Effector memory CD4-positive, alpha-beta T cell (primary cell): ENCODE measurements around the gene SENP6.
A peak's percentile ranks its signal among the peaks of the same experiment; 100 is the strongest.

ENCODE experiments used
- DNase-seq, 3 donors: peaks; one replicate each; pipeline ENCODE4 v3.0.0-alpha.2; 2020
- H3K27ac ChIP-seq: 2 replicates; pipeline ENCODE4 v1.7.0; 2013; ENCODE audit warnings: mild to moderate bottlenecking, low read length, moderate library complexity; ENCODE audit not compliant: insufficient read depth, poor library complexity, severe bottlenecking
- H3K27me3 ChIP-seq: replicated peaks from 2 replicates; pipeline ENCODE4 v1.7.0; 2013; ENCODE audit warnings: mild to moderate bottlenecking, low read length; ENCODE audit not compliant: insufficient read depth, control insufficient read depth, poor library complexity, severe bottlenecking
- H3K36me3 ChIP-seq: 2 replicates; pipeline ENCODE4 v1.7.0; 2013; ENCODE audit warnings: mild to moderate bottlenecking, low read length, moderate library complexity; ENCODE audit not compliant: control insufficient read depth, insufficient read depth
- H3K4me1 ChIP-seq: 2 replicates; pipeline ENCODE4 v1.7.0; 2013; ENCODE audit warnings: low read length, mild to moderate bottlenecking; ENCODE audit not compliant: control insufficient read depth, insufficient read depth, poor library complexity, severe bottlenecking
- H3K4me3 ChIP-seq: 2 replicates; pipeline ENCODE4 v1.7.0; 2013; ENCODE audit warnings: low read length, low read depth, mild to moderate bottlenecking; ENCODE audit not compliant: insufficient read depth, poor library complexity, severe bottlenecking
- H3K9me3 ChIP-seq: 2 replicates; pipeline ENCODE4 v1.7.0; 2013; ENCODE audit warnings: mild to moderate bottlenecking, low read length, moderate library complexity; ENCODE audit not compliant: control insufficient read depth

Gene SENP6

DNA sequence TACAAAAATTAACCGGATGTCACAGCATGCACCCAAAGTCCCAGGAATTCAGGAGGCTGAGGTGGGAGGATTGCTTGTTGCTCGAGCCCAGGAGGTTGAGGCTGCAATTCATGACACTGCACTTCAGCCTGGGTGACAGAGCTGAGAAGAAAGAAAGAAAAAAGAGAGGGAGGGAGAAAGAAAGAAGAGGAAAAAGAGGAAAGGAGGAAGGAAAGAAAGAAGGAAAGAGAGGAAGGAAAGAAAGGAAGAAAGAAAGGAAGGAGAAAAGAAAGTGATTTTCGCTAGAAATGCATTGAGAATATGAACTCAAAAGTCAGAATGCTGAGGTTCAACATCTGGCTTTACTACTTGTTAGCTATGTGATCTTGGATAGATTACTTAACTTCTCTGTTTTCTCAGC, 6.6 kb downstream of the SENP6 start:
- H3K4me1 ChIP-seq = peaks cover 56% of the 10 kb centered on the region
- no peaks in the 10 kb centered on the region for H3K27me3 ChIP-seq
- no peak overlapping the region for H3K27ac ChIP-seq
- no peak for DNase-seq
- H3K4me3 ChIP-seq = no peak overlapping the region
- H3K36me3 ChIP-seq = no peaks in the 10 kb centered on the region
- no peaks in the 10 kb centered on the region for H3K9me3 ChIP-seq

DNA sequence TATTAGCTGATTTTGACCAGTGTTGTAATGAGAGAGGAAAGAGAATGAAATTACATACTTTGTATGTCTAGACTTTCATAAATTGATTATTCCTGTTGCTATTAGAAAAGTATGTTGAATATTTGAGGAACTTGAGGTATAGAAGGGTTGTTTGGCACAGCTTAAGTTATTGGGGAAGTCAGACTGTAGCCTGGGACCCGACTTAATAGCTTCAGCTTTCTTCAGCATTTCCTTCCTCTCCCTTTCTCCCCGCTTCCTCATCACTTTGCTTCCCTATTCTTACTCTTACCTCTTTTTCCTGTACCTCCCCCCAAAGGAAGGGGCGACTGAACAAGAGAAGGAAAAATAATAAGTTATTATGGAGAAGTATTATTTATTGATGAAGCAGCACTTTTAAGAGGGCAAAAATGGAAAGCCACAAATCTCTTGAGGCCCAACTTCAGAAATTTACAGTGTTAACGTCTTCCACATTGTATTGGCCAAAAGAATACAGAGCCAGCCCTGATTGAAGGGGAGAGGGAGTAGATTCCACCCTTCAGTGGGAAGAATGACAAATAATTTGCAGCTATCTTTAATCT, 7.4 kb downstream of the SENP6 start:
- Histone ChIP-seq H3K27me3 (no peaks in the 10 kb centered on the region), H3K36me3 (no peaks in the 10 kb centered on the region), H3K4me3 (no peak overlapping the region), H3K4me1 (peaks cover 50% of the 10 kb centered on the region), H3K27ac (no peak overlapping the region), H3K9me3 (no peaks in the 10 kb centered on the region)
- DNase-seq = no peak

DNA sequence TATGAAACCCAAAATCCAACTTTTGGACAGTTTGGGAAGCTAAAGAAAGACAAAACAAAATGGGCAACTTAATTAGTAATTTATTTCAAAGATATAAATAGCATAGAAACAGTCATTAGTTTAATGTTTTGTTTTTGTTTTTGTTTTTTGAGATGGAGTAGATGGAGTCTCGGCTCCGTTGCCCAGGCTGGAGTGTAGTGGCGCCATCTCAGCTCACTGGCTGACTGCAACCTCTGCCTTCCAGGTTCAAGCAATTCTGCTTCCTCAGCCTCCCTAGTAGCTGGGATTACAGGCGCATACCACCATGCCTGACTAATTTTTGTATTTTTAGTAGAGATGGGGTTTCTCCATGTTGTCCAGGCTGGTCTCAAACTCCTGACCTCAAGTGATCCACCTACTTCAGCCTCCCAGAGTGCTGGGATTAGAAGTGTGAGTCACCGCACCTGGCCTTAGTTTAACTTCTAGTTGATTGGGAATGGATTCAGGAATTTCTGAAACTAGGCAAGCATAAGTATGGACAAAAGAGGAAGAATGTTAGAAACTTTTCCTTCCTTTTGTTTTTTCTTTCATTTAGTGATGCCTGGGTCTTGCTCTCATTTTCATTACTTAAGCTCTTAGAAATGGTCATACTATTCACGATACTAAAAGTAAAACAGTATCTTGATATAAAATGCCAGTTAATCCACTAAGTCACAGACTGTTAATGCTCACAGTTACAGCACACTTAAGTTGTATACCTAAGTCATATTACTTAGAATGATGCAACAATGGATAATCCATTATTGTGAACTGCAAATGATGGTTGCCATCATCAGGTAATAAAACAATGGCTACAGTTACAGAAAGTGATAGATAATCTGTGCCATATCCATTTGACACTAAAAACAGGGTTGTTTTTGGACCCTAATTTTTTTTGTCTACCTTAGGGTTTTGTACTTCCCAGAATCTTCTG, 8.2 kb downstream of the SENP6 start:
- peaks cover 43% of the 10 kb centered on the region for H3K4me1 ChIP-seq
- no peak for DNase-seq
- H3K27me3 ChIP-seq = no peaks in the 10 kb centered on the region
- no peak overlapping the region for H3K4me3 ChIP-seq
- no peaks in the 10 kb centered on the region for H3K9me3 ChIP-seq
- no peak overlapping the region for H3K27ac ChIP-seq
- no peaks in the 10 kb centered on the region for H3K36me3 ChIP-seq

DNA sequence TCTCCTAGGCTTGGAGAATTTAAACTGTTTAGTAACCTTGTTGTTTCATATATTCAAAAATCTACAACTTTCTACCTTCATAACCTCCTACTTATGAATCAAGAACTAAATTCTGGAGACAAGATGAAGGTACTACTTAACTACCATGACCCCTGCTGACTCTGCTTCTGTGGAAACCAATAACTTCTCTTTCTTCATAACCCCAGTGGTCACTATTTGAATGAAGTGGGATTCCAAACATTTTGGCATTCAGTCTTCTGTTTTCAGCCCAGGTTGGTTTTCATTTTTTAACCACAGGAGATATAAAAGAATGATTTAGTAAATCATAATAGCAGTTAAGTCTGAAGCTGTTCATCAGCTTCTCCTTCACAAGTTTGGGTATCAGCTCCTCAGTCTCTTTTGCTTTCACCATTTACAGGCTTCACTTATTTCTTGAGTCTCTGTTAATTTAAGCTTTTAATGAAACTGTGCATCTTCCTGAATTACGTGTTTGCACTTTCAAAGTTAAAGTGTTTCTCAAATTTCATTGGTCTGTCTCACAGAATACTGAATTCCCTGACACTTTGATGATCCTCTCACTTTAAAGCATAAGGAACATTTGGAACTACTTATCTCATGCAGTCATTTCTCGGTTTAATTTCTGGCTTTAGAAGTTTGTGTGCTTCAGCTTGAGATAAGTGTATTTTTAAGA, 9.5 kb downstream of the SENP6 start:
- DNase-seq = no peak
- no peaks in the 10 kb centered on the region for H3K36me3 ChIP-seq
- H3K27me3 ChIP-seq = no peaks in the 10 kb centered on the region
- H3K4me3 ChIP-seq = no peak overlapping the region
- H3K27ac ChIP-seq = no peak overlapping the region
- peaks cover 44% of the 10 kb centered on the region for H3K4me1 ChIP-seq
- no peaks in the 10 kb centered on the region for H3K9me3 ChIP-seq

DNA sequence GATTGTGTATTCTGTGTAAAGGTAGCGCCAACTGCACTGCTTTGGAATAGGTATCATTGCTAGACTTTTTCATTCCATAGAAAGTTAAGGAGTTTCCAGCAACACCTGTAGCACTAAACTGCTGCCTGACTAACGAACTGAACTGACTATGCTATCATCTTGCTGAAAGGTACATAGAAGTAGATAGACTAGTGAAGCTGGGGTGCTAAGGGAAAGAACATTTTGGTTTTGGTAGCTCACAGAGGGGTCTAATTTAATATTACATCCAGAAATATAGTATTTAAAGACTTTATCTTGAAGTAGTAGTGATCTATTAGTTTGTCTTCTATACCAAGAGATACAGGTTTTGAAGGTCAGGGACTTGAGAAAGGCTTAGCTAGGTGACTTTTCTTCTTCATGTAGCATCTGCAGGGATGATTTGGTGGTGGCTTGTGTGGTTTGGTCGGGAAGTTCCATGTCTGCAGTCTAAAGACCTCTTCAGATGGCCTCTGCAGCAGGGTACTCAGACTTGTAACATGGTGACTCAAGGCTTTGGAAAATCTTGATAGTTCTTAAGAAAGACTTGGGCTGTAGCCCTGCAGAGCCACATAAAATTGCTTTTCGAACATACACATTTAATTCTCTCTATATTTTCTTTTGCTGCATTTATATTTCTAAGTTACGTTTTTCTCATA, 10.2 kb downstream of the SENP6 start:
- Histone ChIP-seq H3K27ac (no peak overlapping the region), H3K36me3 (no peaks in the 10 kb centered on the region), H3K4me3 (no peak overlapping the region), H3K9me3 (no peaks in the 10 kb centered on the region), H3K27me3 (no peaks in the 10 kb centered on the region), H3K4me1 (peaks cover 42% of the 10 kb centered on the region)
- DNase-seq = no peak

DNA sequence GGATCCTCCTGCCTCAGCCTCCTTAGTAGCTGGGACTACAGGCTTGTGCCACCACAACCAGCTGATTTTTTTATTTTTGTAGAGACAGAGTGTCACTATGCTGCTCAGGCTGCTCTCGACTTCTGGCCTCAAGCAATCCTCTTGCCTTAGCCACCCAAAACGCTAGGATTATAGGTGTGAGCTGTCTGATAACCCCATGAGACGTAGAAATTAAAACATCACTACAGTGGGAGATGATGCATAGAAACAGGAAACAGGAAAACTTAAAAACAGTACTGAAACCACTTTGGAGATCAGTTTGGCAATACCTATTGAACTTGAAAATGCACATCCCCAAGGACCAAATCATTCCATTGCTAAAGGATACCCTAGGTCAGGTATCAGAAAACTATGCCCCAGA, 10.8 kb downstream of the SENP6 start:
- Histone ChIP-seq H3K27ac (no peak overlapping the region), H3K27me3 (no peaks in the 10 kb centered on the region), H3K36me3 (no peaks in the 10 kb centered on the region), H3K4me3 (no peak overlapping the region), H3K9me3 (no peaks in the 10 kb centered on the region), H3K4me1 (peaks cover 40% of the 10 kb centered on the region)
- DNase-seq = no peak

DNA sequence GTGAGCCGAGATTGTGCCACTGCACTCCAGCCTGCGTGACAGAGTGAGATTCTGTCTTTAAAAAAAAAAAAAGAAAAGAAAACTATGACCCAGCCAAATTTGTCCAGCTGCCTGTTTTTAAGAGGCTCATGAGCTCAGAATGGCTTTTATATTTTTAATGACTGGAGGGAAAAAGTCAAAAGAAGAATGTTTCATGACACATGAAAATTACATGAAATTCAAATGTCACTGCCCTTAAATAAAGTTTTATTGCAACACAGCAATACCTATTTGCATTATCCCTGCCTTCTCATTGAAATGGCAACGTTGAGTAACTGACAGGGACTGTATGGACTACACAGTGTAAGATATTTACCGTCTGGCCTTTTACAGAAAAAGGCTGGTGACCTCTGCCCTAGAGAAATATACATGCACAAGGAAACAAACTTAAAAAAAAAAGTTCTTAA, 11.4 kb downstream of the SENP6 start:
- Histone ChIP-seq H3K27ac (peak overlapping the region; percentile 22), H3K4me3 (peak overlapping the region; percentile 4), H3K27me3 (no peaks in the 10 kb centered on the region), H3K4me1 (peaks cover 40% of the 10 kb centered on the region), H3K9me3 (no peaks in the 10 kb centered on the region), H3K36me3 (no peaks in the 10 kb centered on the region)
- DNase-seq = no peak

DNA sequence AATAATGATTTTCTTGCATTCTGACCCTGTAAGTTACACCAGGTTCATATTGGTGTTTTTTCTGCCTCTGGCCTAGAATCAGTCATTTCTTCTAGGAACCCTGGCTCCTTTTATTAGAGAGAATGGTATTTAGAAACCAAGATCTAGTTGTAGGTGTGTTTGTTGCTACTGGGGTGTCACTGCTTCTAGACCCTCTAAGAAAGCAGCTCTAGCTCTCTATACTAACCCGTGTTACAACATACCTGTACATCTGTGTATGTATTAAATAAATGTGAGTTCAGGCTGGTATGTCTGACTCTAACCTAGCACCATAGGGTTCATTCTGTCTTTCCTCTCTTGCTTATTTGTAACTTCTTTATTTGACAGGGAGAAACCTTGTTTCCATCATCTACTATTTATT, 16.8 kb downstream of the SENP6 start:
- Histone ChIP-seq H3K4me3 (no peak overlapping the region), H3K27me3 (no peaks in the 10 kb centered on the region), H3K9me3 (no peaks in the 10 kb centered on the region), H3K27ac (no peak overlapping the region), H3K36me3 (peaks cover under 1% of the 10 kb centered on the region), H3K4me1 (peaks cover 13% of the 10 kb centered on the region)
- no peak for DNase-seq

DNA sequence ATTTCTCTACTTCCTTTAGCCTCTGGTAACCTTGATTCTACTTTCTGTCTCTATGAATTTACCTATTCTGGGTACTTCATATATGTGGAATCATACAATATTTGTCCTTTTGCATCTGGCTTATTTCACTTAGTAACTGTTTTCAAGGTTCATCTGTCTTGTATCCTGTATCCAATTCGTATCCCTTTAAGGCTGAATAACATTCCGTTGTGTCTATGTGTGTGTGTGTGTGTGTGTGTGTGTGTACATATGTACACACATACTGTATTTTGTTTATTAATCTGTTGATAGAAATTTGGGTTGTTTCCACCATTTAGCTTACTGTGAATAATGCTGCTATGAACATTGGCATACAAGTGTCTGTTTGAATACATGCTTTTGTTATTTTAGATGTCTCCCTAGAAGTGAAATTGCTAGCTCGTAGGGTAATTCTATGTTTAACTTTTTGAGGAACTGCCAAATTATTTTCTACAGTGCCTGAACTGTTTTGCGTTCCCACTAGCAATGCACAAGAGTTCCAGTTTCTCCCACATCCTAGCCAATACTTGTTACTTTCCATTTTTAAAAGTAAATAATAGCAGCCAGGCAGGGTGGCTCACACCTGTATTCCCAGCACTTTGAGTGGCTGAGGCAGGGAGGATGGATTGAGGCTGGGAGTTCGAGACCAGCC, 17.7 kb downstream of the SENP6 start:
- Histone ChIP-seq H3K4me3 (no peak overlapping the region), H3K27me3 (no peaks in the 10 kb centered on the region), H3K4me1 (peaks cover 13% of the 10 kb centered on the region), H3K27ac (no peak overlapping the region), H3K9me3 (no peaks in the 10 kb centered on the region), H3K36me3 (peaks cover 6% of the 10 kb centered on the region)
- DNase-seq = no peak
